Ishikawa (cell line): ENCODE results near the gene UBALD1.

Experiments used
- CEBPB ChIP-seq: IDR thresholded peaks from 2 replicates; pipeline ENCODE4 v1.6.1; 2012
- CREB1 ChIP-seq: IDR thresholded peaks from 2 replicates; pipeline ENCODE4 v1.6.1; 2012; ENCODE audit warnings: low read depth
- EGR1 ChIP-seq: IDR thresholded peaks from 2 replicates; pipeline ENCODE4 v1.6.1; 2012
- NFIC ChIP-seq: IDR thresholded peaks from 2 replicates; pipeline ENCODE4 v1.6.1; 2012
- RAD21 ChIP-seq: IDR thresholded peaks from 2 replicates; pipeline ENCODE4 v1.6.1; 2012; ENCODE audit warnings: low read depth
- TCF12 ChIP-seq: IDR thresholded peaks from 2 replicates; pipeline ENCODE4 v1.6.1; 2012; ENCODE audit warnings: low read depth

- TF ChIP-seq CEBPB (no peak), NFIC (no peak), RAD21 (no peak), CREB1 (no peak), TCF12 (0 out of 2 replicates have a peak, but pooled peaks have one; percentile 16), EGR1 (no peak)
Observed at GRCh38 chr16:4613636-4614570, 785 bp downstream of the UBALD1 start.
